Measurements from ENCODE around the gene THOC5.

DNA sequence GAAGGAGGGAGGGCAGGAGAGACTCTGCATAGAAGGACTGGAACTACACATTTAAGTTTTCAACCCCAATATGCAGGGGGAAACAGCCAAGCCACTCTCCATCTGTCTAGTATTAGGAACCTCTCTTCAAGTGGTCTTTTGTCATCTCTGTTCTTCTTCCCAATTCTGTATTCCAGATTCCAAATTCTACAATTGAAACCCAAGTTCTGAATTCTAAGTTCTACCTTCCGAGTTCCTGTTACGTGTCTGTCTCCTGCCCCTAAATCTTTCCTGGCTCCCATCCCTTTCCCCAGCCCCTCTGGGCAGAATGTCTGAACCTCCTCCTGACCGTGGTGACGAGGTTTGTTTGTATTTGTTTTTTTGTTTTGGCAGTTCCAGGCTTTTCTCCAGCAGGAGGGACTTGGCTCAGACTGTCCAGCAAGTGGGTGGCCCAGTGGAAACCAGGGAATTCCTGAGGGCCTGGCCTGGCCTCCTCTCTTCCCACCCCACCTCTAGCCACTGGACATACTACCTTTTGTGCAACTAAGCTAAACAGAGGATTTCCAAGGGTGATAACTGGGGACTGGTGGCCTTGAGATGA is 1.6 kb upstream of the THOC5 start:
- TF ChIP-seq, protein P1, sequence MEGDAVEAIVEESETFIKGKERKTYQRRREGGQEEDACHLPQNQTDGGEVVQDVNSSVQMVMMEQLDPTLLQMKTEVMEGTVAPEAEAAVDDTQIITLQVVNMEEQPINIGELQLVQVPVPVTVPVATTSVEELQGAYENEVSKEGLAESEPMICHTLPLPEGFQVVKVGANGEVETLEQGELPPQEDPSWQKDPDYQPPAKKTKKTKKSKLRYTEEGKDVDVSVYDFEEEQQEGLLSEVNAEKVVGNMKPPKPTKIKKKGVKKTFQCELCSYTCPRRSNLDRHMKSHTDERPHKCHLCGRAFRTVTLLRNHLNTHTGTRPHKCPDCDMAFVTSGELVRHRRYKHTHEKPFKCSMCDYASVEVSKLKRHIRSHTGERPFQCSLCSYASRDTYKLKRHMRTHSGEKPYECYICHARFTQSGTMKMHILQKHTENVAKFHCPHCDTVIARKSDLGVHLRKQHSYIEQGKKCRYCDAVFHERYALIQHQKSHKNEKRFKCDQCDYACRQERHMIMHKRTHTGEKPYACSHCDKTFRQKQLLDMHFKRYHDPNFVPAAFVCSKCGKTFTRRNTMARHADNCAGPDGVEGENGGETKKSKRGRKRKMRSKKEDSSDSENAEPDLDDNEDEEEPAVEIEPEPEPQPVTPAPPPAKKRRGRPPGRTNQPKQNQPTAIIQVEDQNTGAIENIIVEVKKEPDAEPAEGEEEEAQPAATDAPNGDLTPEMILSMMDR (IDR thresholded peaks at IDR 0.05): no peak
- TF ChIP-seq POLR2AphosphoS5 (IDR thresholded peaks at IDR 0.05): no peak
- TF ChIP-seq POLR2A (IDR thresholded peaks at IDR 0.05): no peak
- TF ChIP-seq EP300 (IDR thresholded peaks at IDR 0.05; ENCODE audit: low read depth): no peak

Data from transverse colon (tissue), 4 donors.